Measurements from ENCODE around the gene LBHD1.

The LBHD1 gene

GRCh38 chr11:62673196-62673525, 1.1 kb upstream of the LBHD1 start:
- DNase-seq (ENCODE audit: low read depth): peak; percentile 53
- peak overlapping the region; percentile 86 for H3K4me3 ChIP-seq (ENCODE audit: control insufficient read depth, low read depth, low read length)
- TF ChIP-seq CTCF (conservative IDR thresholded peaks at IDR 0.05; ENCODE audit: control insufficient read depth, insufficient read depth, low read depth, low read length): no peak

- H3K4me3 ChIP-seq (ENCODE audit: control insufficient read depth, low read depth, low read length): peak overlapping the region; percentile 86
- DNase-seq (ENCODE audit: low read depth): peak; percentile 41
- TF ChIP-seq CTCF (conservative IDR thresholded peaks at IDR 0.05; ENCODE audit: control insufficient read depth, insufficient read depth, low read depth, low read length): no peak
Observed at GRCh38 chr11:62671236-62671607, 845 bp downstream of the LBHD1 start.

- TF ChIP-seq CTCF (conservative IDR thresholded peaks at IDR 0.05; ENCODE audit: control insufficient read depth, insufficient read depth, low read depth, low read length): no peak
- no peak for DNase-seq (ENCODE audit: low read depth)
- H3K4me3 ChIP-seq (ENCODE audit: control insufficient read depth, low read depth, low read length): no peak overlapping the region
Observed at GRCh38 chr11:62669420-62670161, 2.5 kb downstream of the LBHD1 start.

- no peak for TF ChIP-seq CTCF (conservative IDR thresholded peaks at IDR 0.05; ENCODE audit: control insufficient read depth, insufficient read depth, low read depth, low read length)
- no peak for DNase-seq (ENCODE audit: low read depth)
- no peak overlapping the region for H3K4me3 ChIP-seq (ENCODE audit: control insufficient read depth, low read depth, low read length)
Observed at GRCh38 chr11:62667460-62667859, 4.6 kb downstream of the LBHD1 start.

GRCh38 chr11:62666259-62666926, 5.7 kb downstream of the LBHD1 start:
- TF ChIP-seq CTCF (conservative IDR thresholded peaks at IDR 0.05; ENCODE audit: control insufficient read depth, insufficient read depth, low read depth, low read length): no peak
- no peak for DNase-seq (ENCODE audit: low read depth)
- H3K4me3 ChIP-seq (ENCODE audit: control insufficient read depth, low read depth, low read length): peak overlapping the region; percentile 94

- no peak for TF ChIP-seq CTCF (conservative IDR thresholded peaks at IDR 0.05; ENCODE audit: control insufficient read depth, insufficient read depth, low read depth, low read length)
- peak overlapping the region; percentile 94 for H3K4me3 ChIP-seq (ENCODE audit: control insufficient read depth, low read depth, low read length)
- peak; percentile 59 for DNase-seq (ENCODE audit: low read depth)
Observed at GRCh38 chr11:62665599-62666258, 6.3 kb downstream of the LBHD1 start.
